MM.1S (cell line): ENCODE data around the gene NRM.

Experiments
- EZH2 ChIP-seq: fragments of 300-600 bp; sonication (generic); optimal IDR thresholded peaks from 2 replicates; pipeline ENCODE3; 2017; ENCODE audit warnings: low read depth, mild to moderate bottlenecking, antibody characterized with exemption, low read length, mixed read lengths
- EZH2phosphoT487 ChIP-seq: fragments of 300-600 bp; sonication (generic); IDR thresholded peaks from 2 replicates; pipeline ENCODE4 v1.6.1; 2018; ENCODE audit warnings: antibody characterized with exemption, low read length
- TF ChIP-seq, protein P1 (sequence below): fragments of 300-600 bp; sonication (generic); IDR thresholded peaks from 2 replicates; pipeline ENCODE4 v1.5.1; 2016; ENCODE audit warnings: antibody characterized with exemption, low read length, mixed read lengths

DNA sequence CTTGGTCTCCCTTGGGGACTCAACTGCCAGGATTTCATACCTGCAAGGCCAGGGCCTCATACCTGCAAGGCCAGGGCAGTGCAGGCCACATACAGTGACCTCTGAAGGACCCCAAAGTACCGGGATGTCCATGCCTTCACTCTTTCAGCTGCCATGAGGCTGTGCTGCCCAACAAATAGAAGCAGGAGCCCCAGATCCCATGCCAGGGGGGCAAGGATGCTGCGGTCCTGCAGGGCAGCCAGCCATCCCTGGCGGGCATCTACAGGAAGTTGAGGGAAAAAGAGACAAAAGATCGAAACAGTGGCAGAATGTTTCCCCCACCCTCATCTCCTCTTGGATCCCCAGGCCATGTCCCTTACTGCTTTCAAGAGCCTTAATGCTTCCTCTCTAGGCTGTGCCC lies 799 bp downstream of the NRM start:
- TF ChIP-seq, protein P1, sequence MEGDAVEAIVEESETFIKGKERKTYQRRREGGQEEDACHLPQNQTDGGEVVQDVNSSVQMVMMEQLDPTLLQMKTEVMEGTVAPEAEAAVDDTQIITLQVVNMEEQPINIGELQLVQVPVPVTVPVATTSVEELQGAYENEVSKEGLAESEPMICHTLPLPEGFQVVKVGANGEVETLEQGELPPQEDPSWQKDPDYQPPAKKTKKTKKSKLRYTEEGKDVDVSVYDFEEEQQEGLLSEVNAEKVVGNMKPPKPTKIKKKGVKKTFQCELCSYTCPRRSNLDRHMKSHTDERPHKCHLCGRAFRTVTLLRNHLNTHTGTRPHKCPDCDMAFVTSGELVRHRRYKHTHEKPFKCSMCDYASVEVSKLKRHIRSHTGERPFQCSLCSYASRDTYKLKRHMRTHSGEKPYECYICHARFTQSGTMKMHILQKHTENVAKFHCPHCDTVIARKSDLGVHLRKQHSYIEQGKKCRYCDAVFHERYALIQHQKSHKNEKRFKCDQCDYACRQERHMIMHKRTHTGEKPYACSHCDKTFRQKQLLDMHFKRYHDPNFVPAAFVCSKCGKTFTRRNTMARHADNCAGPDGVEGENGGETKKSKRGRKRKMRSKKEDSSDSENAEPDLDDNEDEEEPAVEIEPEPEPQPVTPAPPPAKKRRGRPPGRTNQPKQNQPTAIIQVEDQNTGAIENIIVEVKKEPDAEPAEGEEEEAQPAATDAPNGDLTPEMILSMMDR = no peak
- TF ChIP-seq EZH2 (no peak), EZH2phosphoT487 (no peak)
